CD14-positive monocyte (primary cell): ENCODE measurements around the gene NCAM1. TPM values are rescaled to one million over a fixed set of nuclear protein-coding genes. Genes with fewer than 3 reads are reported as not detected.

Experiments used
- DNase-seq, 3 donors: peaks; one replicate each; pipeline ENCODE4 v3.0.0-alpha.2; 2011 to 2022
- H2AFZ ChIP-seq: 2 replicates; pipeline ENCODE4 v1.6.0; 2012; ENCODE audit warnings: mild to moderate bottlenecking, low read depth, low read length, inconsistent platforms; ENCODE audit not compliant: insufficient read depth, poor library complexity, severe bottlenecking
- H3K27ac ChIP-seq, 2 donors: 1 replicate in 1 of 2; 2 replicates in 1 of 2; pipeline ENCODE4 v1.5.1; 2012 to 2013; ENCODE audit warnings: low read length in 2 of 2, control low read depth in 1 of 2, inconsistent platforms in 1 of 2, low read depth in 1 of 2, mild to moderate bottlenecking in 1 of 2
- H3K27me3 ChIP-seq, 2 donors: one replicate each; pipeline versions ENCODE4 v1.6.0 to v1.6.1; 2011 to 2013; ENCODE audit warnings: low read length in 2 of 2; ENCODE audit not compliant: control insufficient read depth in 2 of 2, insufficient read depth in 2 of 2
- H3K36me3 ChIP-seq, 2 donors: replicated peaks in 1 of 2; 1 replicate in 1 of 2; 2 replicates in 1 of 2; pipeline versions ENCODE4 v1.5.1 to v1.6.1; 2012 to 2013; ENCODE audit warnings: low read length in 2 of 2, control low read depth in 1 of 2, inconsistent platforms in 1 of 2, mild to moderate bottlenecking in 1 of 2; ENCODE audit not compliant: insufficient read depth in 2 of 2, control insufficient read depth in 1 of 2
- H3K4me1 ChIP-seq, 2 donors: 1 replicate in 1 of 2; 2 replicates in 1 of 2; pipeline versions ENCODE4 v1.5.1 to v1.6.1; 2012 to 2013; ENCODE audit warnings: low read length in 2 of 2, control low read depth in 1 of 2, inconsistent platforms in 1 of 2, mild to moderate bottlenecking in 1 of 2, moderate library complexity in 1 of 2; ENCODE audit not compliant: insufficient read depth in 2 of 2, control insufficient read depth in 1 of 2
- H3K4me2 ChIP-seq: replicated peaks from 2 replicates; pipeline ENCODE3; 2012; ENCODE audit warnings: low read length, moderate library complexity, mild to moderate bottlenecking; ENCODE audit not compliant: poor library complexity, severe bottlenecking; ENCODE audit errors: extremely low read depth
- H3K4me3 ChIP-seq, 3 experiments: fragments of 200-600 bp in 1 of 3; sonication (generic) in 1 of 3; replicated peaks in 1 of 3; 1 replicate in 2 of 3; 2 replicates in 1 of 3; pipeline ENCODE4 v1.5.1; 2011 to 2013; ENCODE audit warnings: low read length in 3 of 3, mild to moderate bottlenecking in 3 of 3, control low read depth in 2 of 3, low read depth in 2 of 3, inconsistent platforms in 1 of 3, moderate library complexity in 1 of 3
- H3K79me2 ChIP-seq: 2 replicates; pipeline ENCODE4 v1.6.0; 2012; ENCODE audit warnings: mild to moderate bottlenecking, control low read depth, inconsistent platforms, low read length, moderate library complexity; ENCODE audit not compliant: insufficient read depth
- H3K9ac ChIP-seq: 2 replicates; pipeline ENCODE4 v1.6.0; 2017; ENCODE audit warnings: low read length, mild to moderate bottlenecking; ENCODE audit not compliant: insufficient read depth, poor library complexity, severe bottlenecking
- H3K9me3 ChIP-seq, 2 donors: replicated peaks in 1 of 2; 1 replicate in 1 of 2; 2 replicates in 1 of 2; pipeline versions ENCODE4 v1.5.1 to v1.6.1; 2012 to 2013; ENCODE audit warnings: low read length in 2 of 2, control low read depth in 1 of 2; ENCODE audit not compliant: control insufficient read depth in 1 of 2, insufficient read depth in 1 of 2
- H4K20me1 ChIP-seq: 2 replicates; pipeline ENCODE4 v1.6.0; 2012; ENCODE audit warnings: mild to moderate bottlenecking, low read length, control low read depth, moderate library complexity; ENCODE audit not compliant: insufficient read depth
- H3K27ac Mint-ChIP-seq, 7 donors: one replicate each; pipeline ENCODE4 v1.8.0; 2020; ENCODE audit warnings: mild to moderate bottlenecking in 7 of 7, mixed read lengths in 7 of 7, moderate library complexity in 6 of 7, inconsistent platforms in 2 of 7
- H3K27me3 Mint-ChIP-seq, 3 donors: one replicate each; pipeline ENCODE4 v1.8.0; 2021 to 2022; ENCODE audit warnings: low read depth in 3 of 3, mild to moderate bottlenecking in 3 of 3, mixed read lengths in 3 of 3, moderate library complexity in 3 of 3, inconsistent platforms in 1 of 3
- H3K36me3 Mint-ChIP-seq, 2 donors: one replicate each; pipeline ENCODE4 v1.8.0; 2020; ENCODE audit warnings: mixed read lengths in 2 of 2, inconsistent platforms in 1 of 2, mild to moderate bottlenecking in 1 of 2
- H3K4me1 Mint-ChIP-seq: one replicate; pipeline ENCODE4 v1.8.0; 2020; ENCODE audit warnings: mild to moderate bottlenecking, mixed read lengths
- H3K4me3 Mint-ChIP-seq, 2 donors: one replicate each; pipeline ENCODE4 v1.8.0; 2020; ENCODE audit warnings: mild to moderate bottlenecking in 2 of 2, mixed read lengths in 2 of 2, moderate library complexity in 1 of 2
- H3K9me3 Mint-ChIP-seq, 7 donors: one replicate each; pipeline ENCODE4 v1.8.0; 2020 to 2022; ENCODE audit warnings: mixed read lengths in 7 of 7, mild to moderate bottlenecking in 6 of 7, moderate library complexity in 6 of 7, inconsistent platforms in 2 of 7
- CTCF ChIP-seq: fragments of 200-600 bp; IDR thresholded peaks from one replicate; pipeline ENCODE4 v1.8.0; 2022; ENCODE audit warnings: antibody characterized with exemption, mild to moderate bottlenecking
- WGBS: methylation state at CpG from one replicate; pipeline ENCODE4 v1.1.5; 2013; ENCODE audit warnings: missing lambda C conversion rate; ENCODE audit not compliant: insufficient coverage; 5-methylcytosine and 5-hydroxymethylcytosine counted together
- intact Hi-C, 2 donors: fragments of 100-400 bp; cut with micrococcal nuclease; formaldehyde crosslinking; loops; one replicate each; pipeline versions ENCODE4 v1.15.0 to v1.15.1; 2023
- polyA plus RNA-seq, 3 donors: library from polyadenylated mRNA; depleted of rRNA in 1 of 3; unstranded in 2 of 3; stranded (reverse) in 1 of 3; fragments of 300-500 nt in 2 of 3; fragments of >200 nt in 1 of 3; fragmentation: Illumina TruSeq in 2 of 3; gene quantifications; 1 replicate in 2 of 3; 2 replicates in 1 of 3; pipeline ENCODE4 v1.2.3, GENCODE V29; 2012 to 2021

Gene NCAM1
- polyA plus RNA-seq, 3 donors = 0.65 to 0.69 TPM; not detected in 1

- H3K4me1 ChIP-seq = peaks cover 0 to 6% of the 10 kb centered on the region in 2 donors
- H3K9me3 ChIP-seq = no peaks in the 10 kb centered on the region
- H3K4me2 ChIP-seq = peak overlapping the region; percentile 10
- H2AFZ ChIP-seq = no peak overlapping the region
- no peaks in the 10 kb centered on the region for H3K9me3 Mint-ChIP-seq
- no peak overlapping the region for H3K9ac ChIP-seq
- no peak overlapping the region for H3K27ac ChIP-seq
- H4K20me1 ChIP-seq = no peaks in the 10 kb centered on the region
- peak; percentile 31 for TF ChIP-seq CTCF
- H3K4me3 Mint-ChIP-seq = no peak overlapping the region
- peak in 2 of 3 donors; percentile 12 to 29 for DNase-seq
- H3K27me3 ChIP-seq = peaks cover 0 to 3% of the 10 kb centered on the region in 2 donors
- intact Hi-C loops = no loop called here
- no peaks in the 10 kb centered on the region for H3K79me2 ChIP-seq
- no peaks in the 10 kb centered on the region for H3K36me3 Mint-ChIP-seq
- WGBS = 87% methylated on average over 3 of the region's 5 CpGs
- peaks cover 4 to 5% (median 5%) of the 10 kb centered on the region in 3 donors for H3K27me3 Mint-ChIP-seq
- peaks cover 3% of the 10 kb centered on the region for H3K4me1 Mint-ChIP-seq
- H3K4me3 ChIP-seq = no peak overlapping the region
- H3K27ac Mint-ChIP-seq = no peak overlapping the region
- no peaks in the 10 kb centered on the region for H3K36me3 ChIP-seq
Measured at GRCh38 chr11:113113801-113114704, 152.8 kb downstream of the NCAM1 start.

GRCh38 chr11:113114705-113115027 is 153.4 kb downstream of the NCAM1 start:
- H3K9ac ChIP-seq = no peak overlapping the region
- Mint-ChIP-seq H3K36me3 (no peaks in the 10 kb centered on the region), H3K9me3 (no peaks in the 10 kb centered on the region), H3K27ac (no peak overlapping the region), H3K4me1 (peaks cover 3% of the 10 kb centered on the region), H3K4me3 (no peak overlapping the region), H3K27me3 (peaks cover 4 to 5% (median 4%) of the 10 kb centered on the region in 3 donors)
- no peaks in the 10 kb centered on the region for H3K9me3 ChIP-seq
- peaks cover 0 to 3% of the 10 kb centered on the region in 2 donors for H3K27me3 ChIP-seq
- intact Hi-C loops = no loop called here
- H3K4me3 ChIP-seq = no peak overlapping the region
- H4K20me1 ChIP-seq = no peaks in the 10 kb centered on the region
- no peaks in the 10 kb centered on the region for H3K36me3 ChIP-seq
- WGBS = 50% methylated on average over 1 of the region's 3 CpGs
- peaks cover 0 to 6% of the 10 kb centered on the region in 2 donors for H3K4me1 ChIP-seq
- no peaks in the 10 kb centered on the region for H3K79me2 ChIP-seq
- no peak overlapping the region for H3K27ac ChIP-seq
- no peak for TF ChIP-seq CTCF
- peak overlapping the region; percentile 10 for H3K4me2 ChIP-seq
- DNase-seq = no peak
- H2AFZ ChIP-seq = no peak overlapping the region
